Neutrophil (primary cell): Measurements from ENCODE around the gene GP1BB.
"Not testable (repeated sequence)": the region's sequence is repeated elsewhere in the genome, so short reads cannot be mapped to it uniquely, and the experiment has no call there.

Source experiments
- H3K27ac ChIP-seq: fragments of 200-600 bp; sonication (generic); 2 replicates; pipeline ENCODE4 v1.5.1; 2016; ENCODE audit warnings: mild to moderate bottlenecking, moderate library complexity
- H3K27me3 ChIP-seq: fragments of 200-600 bp; sonication (generic); 2 replicates; pipeline ENCODE4 v1.6.0; 2016; ENCODE audit warnings: mild to moderate bottlenecking
- H3K36me3 ChIP-seq: fragments of 200-600 bp; sonication (generic); 2 replicates; pipeline ENCODE4 v1.5.1; 2017
- H3K4me1 ChIP-seq, 2 experiments: fragments of 200-600 bp in 1 of 2; sonication (generic) in 1 of 2; 1 replicate in 1 of 2; 2 replicates in 1 of 2; pipeline versions ENCODE4 v1.5.1 to v1.6.1; 2013 to 2016; ENCODE audit warnings: low read depth in 1 of 2, low read length in 1 of 2, mild to moderate bottlenecking in 1 of 2, moderate library complexity in 1 of 2; ENCODE audit not compliant: control insufficient read depth in 1 of 2, insufficient read depth in 1 of 2
- H3K4me3 ChIP-seq, 2 experiments: fragments of 200-600 bp in 1 of 2; sonication (generic) in 1 of 2; 1 replicate in 1 of 2; 2 replicates in 1 of 2; pipeline ENCODE4 v1.5.1; 2013 to 2016; ENCODE audit warnings: low read depth in 1 of 2, low read length in 1 of 2, mild to moderate bottlenecking in 1 of 2, moderate library complexity in 1 of 2
- H3K9me3 ChIP-seq: fragments of 200-600 bp; sonication (generic); 2 replicates; pipeline ENCODE4 v1.5.1; 2016
- TF ChIP-seq, protein P1 (sequence below): fragments of 200-600 bp; sonication (generic); IDR thresholded peaks from 2 replicates; pipeline ENCODE4 v1.5.1; 2016; ENCODE audit warnings: antibody characterized with exemption

Gene GP1BB

GRCh38 chr22:19691721-19692341 is 31.5 kb upstream of the GP1BB start:
- peaks cover 42 to 44% of the 10 kb centered on the region in 2 experiments for H3K4me1 ChIP-seq
- no peaks in the 10 kb centered on the region for H3K9me3 ChIP-seq
- H3K4me3 ChIP-seq, result no peak overlapping the region
- peak overlapping the region; percentile 44 for H3K27ac ChIP-seq
- TF ChIP-seq, protein P1, sequence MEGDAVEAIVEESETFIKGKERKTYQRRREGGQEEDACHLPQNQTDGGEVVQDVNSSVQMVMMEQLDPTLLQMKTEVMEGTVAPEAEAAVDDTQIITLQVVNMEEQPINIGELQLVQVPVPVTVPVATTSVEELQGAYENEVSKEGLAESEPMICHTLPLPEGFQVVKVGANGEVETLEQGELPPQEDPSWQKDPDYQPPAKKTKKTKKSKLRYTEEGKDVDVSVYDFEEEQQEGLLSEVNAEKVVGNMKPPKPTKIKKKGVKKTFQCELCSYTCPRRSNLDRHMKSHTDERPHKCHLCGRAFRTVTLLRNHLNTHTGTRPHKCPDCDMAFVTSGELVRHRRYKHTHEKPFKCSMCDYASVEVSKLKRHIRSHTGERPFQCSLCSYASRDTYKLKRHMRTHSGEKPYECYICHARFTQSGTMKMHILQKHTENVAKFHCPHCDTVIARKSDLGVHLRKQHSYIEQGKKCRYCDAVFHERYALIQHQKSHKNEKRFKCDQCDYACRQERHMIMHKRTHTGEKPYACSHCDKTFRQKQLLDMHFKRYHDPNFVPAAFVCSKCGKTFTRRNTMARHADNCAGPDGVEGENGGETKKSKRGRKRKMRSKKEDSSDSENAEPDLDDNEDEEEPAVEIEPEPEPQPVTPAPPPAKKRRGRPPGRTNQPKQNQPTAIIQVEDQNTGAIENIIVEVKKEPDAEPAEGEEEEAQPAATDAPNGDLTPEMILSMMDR, result no peak
- H3K36me3 ChIP-seq, result no peaks in the 10 kb centered on the region
- no peaks in the 10 kb centered on the region for H3K27me3 ChIP-seq

DNA sequence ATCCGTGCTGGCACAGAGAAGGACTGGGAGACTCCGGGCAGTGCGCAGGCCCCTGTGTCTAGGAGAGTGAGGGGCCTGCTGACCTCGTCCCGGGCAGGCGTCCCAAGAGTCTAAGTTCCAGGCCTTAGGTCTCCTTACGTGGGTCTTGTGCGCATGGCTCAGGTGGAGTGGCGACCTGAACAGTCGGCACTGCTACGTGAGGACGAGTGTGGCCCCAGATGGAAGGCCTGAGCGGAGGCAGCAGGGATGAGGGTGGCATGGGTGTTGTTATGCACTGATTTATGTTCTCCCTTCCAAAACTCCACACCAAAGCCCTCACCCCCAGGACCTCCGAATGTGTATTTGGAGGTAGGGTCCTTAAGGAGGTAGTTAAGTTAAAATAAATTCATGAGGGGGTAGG is 29.8 kb upstream of the GP1BB start:
- H3K9me3 ChIP-seq, result no peaks in the 10 kb centered on the region
- peaks cover 24 to 26% of the 10 kb centered on the region in 2 experiments for H3K4me1 ChIP-seq
- no peak overlapping the region for H3K4me3 ChIP-seq
- H3K27me3 ChIP-seq, result no peaks in the 10 kb centered on the region
- TF ChIP-seq, protein P1, result no peak
- no peak overlapping the region for H3K27ac ChIP-seq
- H3K36me3 ChIP-seq, result no peaks in the 10 kb centered on the region

- Histone ChIP-seq H3K9me3 (no peaks in the 10 kb centered on the region), H3K4me3 (no peak overlapping the region), H3K27me3 (no peaks in the 10 kb centered on the region), H3K4me1 (peaks cover 19 to 21% of the 10 kb centered on the region in 2 experiments), H3K36me3 (no peaks in the 10 kb centered on the region), H3K27ac (no peak overlapping the region)
- TF ChIP-seq, protein P1, result no peak
These were observed 29.2 kb upstream of the GP1BB start for GRCh38 chr22:19693981-19694670.

GRCh38 chr22:19694696-19695095 is 28.6 kb upstream of the GP1BB start:
- Histone ChIP-seq H3K27ac (no peak overlapping the region), H3K4me3 (no peak overlapping the region), H3K4me1 (peaks cover 13 to 15% of the 10 kb centered on the region in 2 experiments), H3K27me3 (no peaks in the 10 kb centered on the region), H3K9me3 (no peaks in the 10 kb centered on the region), H3K36me3 (no peaks in the 10 kb centered on the region)
- TF ChIP-seq, protein P1, result no peak

GRCh38 chr22:19696504-19697276 is 26.6 kb upstream of the GP1BB start:
- TF ChIP-seq, protein P1, result no peak
- no peaks in the 10 kb centered on the region for H3K36me3 ChIP-seq
- H3K4me1 ChIP-seq, result peaks cover 0 to 8% of the 10 kb centered on the region in 2 experiments
- H3K27ac ChIP-seq, result no peak overlapping the region
- H3K27me3 ChIP-seq, result no peaks in the 10 kb centered on the region
- no peak overlapping the region for H3K4me3 ChIP-seq
- no peaks in the 10 kb centered on the region for H3K9me3 ChIP-seq

DNA sequence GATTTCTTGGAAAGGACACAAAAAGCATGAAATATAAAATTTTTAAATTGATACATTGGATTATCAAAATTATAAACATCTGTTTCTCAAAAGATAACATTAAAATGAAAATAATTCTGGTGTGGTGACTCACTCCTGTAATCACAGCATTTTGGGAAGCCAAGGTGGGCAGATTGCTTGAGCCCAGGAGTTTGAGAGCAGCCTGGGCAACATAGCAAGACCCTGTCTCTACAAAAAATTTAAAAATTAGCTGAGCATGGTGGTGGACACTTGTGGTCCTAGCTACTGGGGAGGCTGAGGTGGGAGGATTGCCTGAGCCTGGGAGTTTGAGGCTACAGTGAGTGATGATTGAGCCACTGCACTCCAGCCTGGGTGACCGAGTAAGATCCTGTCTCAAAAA is 25.5 kb upstream of the GP1BB start:
- H3K36me3 ChIP-seq, H3K27me3 ChIP-seq, H3K27ac ChIP-seq, H3K4me3 ChIP-seq, H3K9me3 ChIP-seq: not testable (repeated sequence)
- H3K4me1 ChIP-seq, result peaks cover 0 to 17% of the 10 kb centered on the region in 2 experiments
